HepG2 (cell line): ENCODE measurements around the gene PPFIA4. TPM values are rescaled to one million over a fixed set of nuclear protein-coding genes. Genes with fewer than 3 reads are reported as not detected.

Experiments used
- ATAC-seq: fragments of 200-7000 bp; cut with Tn5 transposase; 3 replicates; pipeline ENCODE4 v1.9.1; 2020; ENCODE audit warnings: mild to moderate bottlenecking, moderate library complexity
- BruUV-seq: library from RNA; stranded (reverse); fragments of 400-500 nt; replicated peaks from 2 replicates; lab custom pipeline; 2021; lab: Mats Ljungman, UMichigan
- CTCF ChIA-PET: fragments of 300-600 bp; formaldehyde crosslinking; extraction: SDS; loops from one replicate; lab custom pipeline; 2021; ENCODE audit warnings: low total read pairs, inconsistent platforms, low intra/inter-chr PET ratio; lab: Yijun Ruan, JAX
- POLR2A ChIA-PET: fragments of 350-600 bp; sonication (Branson Sonifier 250); formaldehyde crosslinking; loops from one replicate; lab custom pipeline; 2020; ENCODE audit warnings: antibody characterized with exemption, inconsistent platforms; lab: Yijun Ruan, JAX
- DNase-seq: peaks from one replicate; pipeline ENCODE4 v3.0.0-alpha.2; 2015; ENCODE audit warnings: low spot score
- FAIRE-seq: peaks from 3 replicates; lab custom pipeline; 2011; peaks lifted over from hg19 to GRCh38; lab: Jason Lieb, UNC
- H2AFZ ChIP-seq: one replicate; pipeline ENCODE4 v1.6.1; 2011; ENCODE audit warnings: low read length, inconsistent platforms
- H3K27ac ChIP-seq: fragments of 300-600 bp; 3 replicates; pipeline ENCODE4 v1.8.0; 2011; ENCODE audit warnings: mixed run types, mild to moderate bottlenecking, mixed read lengths, low read length, inconsistent platforms; ENCODE audit not compliant: insufficient read depth; ENCODE audit errors: extremely low read length
- H3K27me3 ChIP-seq, 2 experiments: fragments of 200-600 bp in 1 of 2; 2 replicates in 1 of 2; 3 replicates in 1 of 2; pipeline versions ENCODE4 v1.6.0 to v1.8.0; 2011; ENCODE audit warnings: low read length in 2 of 2, mild to moderate bottlenecking in 2 of 2, moderate library complexity in 2 of 2, inconsistent platforms in 1 of 2; ENCODE audit not compliant: insufficient read depth in 2 of 2, control insufficient read depth in 1 of 2
- H3K36me3 ChIP-seq, 2 experiments: fragments of 200-600 bp in 1 of 2; replicated peaks in 1 of 2; 2 replicates in 1 of 2; 3 replicates in 1 of 2; pipeline versions ENCODE4 v1.5.1 to v1.8.0; 2011; ENCODE audit warnings: low read length in 2 of 2, inconsistent platforms in 1 of 2; ENCODE audit not compliant: insufficient read depth in 2 of 2, control insufficient read depth in 1 of 2
- H3K4me1 ChIP-seq: 2 replicates; pipeline ENCODE4 v1.5.1; 2012; ENCODE audit warnings: low read length, inconsistent platforms; ENCODE audit not compliant: insufficient read depth
- H3K4me2 ChIP-seq: 2 replicates; pipeline ENCODE4 v1.6.0; 2011; ENCODE audit warnings: low read depth, low read length, inconsistent platforms
- H3K4me3 ChIP-seq, 3 experiments: fragments of 200-600 bp in 1 of 3; sonication (generic), shearing (Covaris generic) in 1 of 3; replicated peaks in 1 of 3; 2 replicates each; pipeline ENCODE4 v1.5.1; 2011 to 2016; ENCODE audit warnings: low read length in 3 of 3, inconsistent platforms in 2 of 3, low read depth in 2 of 3, mild to moderate bottlenecking in 2 of 3, control low read depth in 1 of 3, mixed read lengths in 1 of 3; ENCODE audit not compliant: insufficient read depth in 1 of 3
- H3K79me2 ChIP-seq: one replicate; pipeline ENCODE4 v1.6.1; 2011; ENCODE audit warnings: low read length, inconsistent platforms; ENCODE audit not compliant: insufficient read depth
- H3K9ac ChIP-seq: 2 replicates; pipeline ENCODE4 v1.6.0; 2011; ENCODE audit warnings: mild to moderate bottlenecking, low read depth, low read length, inconsistent platforms; ENCODE audit not compliant: insufficient read depth
- H3K9me3 ChIP-seq: 2 replicates; pipeline ENCODE4 v1.5.1; 2012; ENCODE audit warnings: mild to moderate bottlenecking, low read length
- H4K20me1 ChIP-seq: 2 replicates; pipeline ENCODE4 v1.6.0; 2011; ENCODE audit warnings: inconsistent platforms, mild to moderate bottlenecking, low read length, moderate library complexity; ENCODE audit not compliant: insufficient read depth
- ATF6 ChIP-seq: sonication (generic); formaldehyde crosslinking; conservative IDR thresholded peaks from 2 replicates; pipeline ENCODE4 v1.4.0; 2020; ENCODE audit warnings: missing genetic modification reagents
- ATF7 ChIP-seq, 2 experiments: fragments of 450-650 bp in 1 of 2; sonication (generic) in 1 of 2; formaldehyde crosslinking in 1 of 2; IDR thresholded peaks; 2 replicates each; pipeline versions ENCODE4 v1.4.0 to v1.6.1; 2016 to 2020; ENCODE audit warnings: antibody characterized with exemption in 1 of 2, mild to moderate bottlenecking in 1 of 2, missing genetic modification reagents in 1 of 2
- FOXO4 ChIP-seq: sonication (generic); formaldehyde crosslinking; conservative IDR thresholded peaks from 2 replicates; pipeline ENCODE4 v1.8.1; 2023; ENCODE audit warnings: missing genetic modification reagents
- KDM2A ChIP-seq: sonication (generic); formaldehyde crosslinking; IDR thresholded peaks from 2 replicates; pipeline ENCODE4 v1.4.0; 2020; ENCODE audit warnings: low read depth, missing genetic modification reagents, borderline replicate concordance
- KDM4B ChIP-seq: sonication (generic); formaldehyde crosslinking; IDR thresholded peaks from 2 replicates; pipeline ENCODE4 v1.4.0; 2020; ENCODE audit warnings: missing genetic modification reagents
- KLF6 ChIP-seq: IDR thresholded peaks from 2 replicates; pipeline ENCODE4 v1.8.0; 2016; ENCODE audit warnings: missing biosample characterization, missing genetic modification reagents
- MAZ ChIP-seq, 2 experiments: sonication (generic) in 1 of 2; formaldehyde crosslinking in 1 of 2; IDR thresholded peaks; 2 replicates each; pipeline versions ENCODE4 v1.5.0 to v1.6.1; 2012 to 2020; ENCODE audit warnings: low read depth in 2 of 2, mild to moderate bottlenecking in 2 of 2, borderline replicate concordance in 1 of 2, improper control_type of control experiment in 1 of 2, low read length in 1 of 2, missing genetic modification reagents in 1 of 2, moderate library complexity in 1 of 2
- NFYB ChIP-seq: sonication (generic); formaldehyde crosslinking; IDR thresholded peaks from 2 replicates; pipeline ENCODE4 v1.4.0; 2020; ENCODE audit warnings: missing genetic modification reagents
- RBM22 ChIP-seq: fragments of 200-400 bp; formaldehyde crosslinking; optimal IDR thresholded peaks from 2 replicates; pipeline ENCODE3; 2017; ENCODE audit warnings: mild to moderate bottlenecking, low read length, moderate library complexity
- RERE ChIP-seq: IDR thresholded peaks from 2 replicates; pipeline ENCODE4 v1.6.1; 2016; ENCODE audit warnings: low read depth, missing genetic modification reagents, missing compliant biosample characterization
- U2AF1 ChIP-seq: fragments of 200-400 bp; formaldehyde crosslinking; optimal IDR thresholded peaks from 2 replicates; pipeline ENCODE3; 2017; ENCODE audit warnings: mild to moderate bottlenecking, low read depth, low read length
- ZNF597 ChIP-seq: sonication (generic); formaldehyde crosslinking; IDR thresholded peaks from 2 replicates; pipeline ENCODE4 v1.5.0; 2020; ENCODE audit warnings: missing genetic modification reagents
- WGBS: methylation state at CpG from one replicate; pipeline ENCODE4 v1.1.6; 2017; ENCODE audit warnings: low lambda C conversion rate; 5-methylcytosine and 5-hydroxymethylcytosine counted together
- in situ Hi-C: cut with HindIII; loops from 2 replicates; pipeline ENCODE4 v1.10.0; 2017; ENCODE audit warnings: low pct_unique_long_range_greater_than_20kb; ENCODE audit not compliant: extremely low pct_ligation_motif_present
- intact Hi-C: fragments of 100-400 bp; cut with micrococcal nuclease; formaldehyde crosslinking; loops from one replicate; pipeline ENCODE4 v1.10.0; 2022; ENCODE audit not compliant: unreplicated experiment
- polyA plus RNA-seq, 8 experiments: library from polyadenylated mRNA; depleted of rRNA in 3 of 8; stranded (reverse) in 7 of 8; unstranded in 1 of 8; fragments of >200 nt; fragmentation: Illumina TruSeq in 4 of 8; extraction: Trizol in 4 of 8; gene quantifications; 2 replicates each; pipeline versions ENCODE4 v1.2.1 to v1.2.3, GENCODE V29; 2011 to 2016; ENCODE audit warnings: low read depth in 4 of 8, missing spikeins in 1 of 8, mixed read lengths in 1 of 8; ENCODE audit not compliant: insufficient read depth in 1 of 8
- total RNA-seq, 5 experiments: library from RNA; depleted of rRNA; stranded (reverse); fragments of >200 nt; fragmentation: Illumina TruSeq; extraction: Trizol; gene quantifications; 2 replicates each; pipeline ENCODE4 v1.2.3, GENCODE V29; 2016; ENCODE audit warnings: low read depth in 1 of 5

PPFIA4 gene
- total and polyA plus RNA-seq, 2 of the 13 experiments (the other 11 are each of a cell fraction or from before 2014, with no cell fraction given) = 6.4 TPM; not detected in 1

GRCh38 chr1:203065191-203065590, 38.9 kb downstream of the PPFIA4 start:
- Histone ChIP-seq H3K4me1 (peaks cover 10% of the 10 kb centered on the region), H3K36me3 (no peaks in the 10 kb centered on the region), H4K20me1 (no peaks in the 10 kb centered on the region), H3K9ac (no peak overlapping the region), H3K4me2 (no peak overlapping the region), H3K4me3 (no peak overlapping the region), H3K27me3 (peaks cover 0 to 6% of the 10 kb centered on the region in 2 experiments; a peak in 3 of 5 replicates), H3K27ac (no peak overlapping the region), H3K79me2 (no peaks in the 10 kb centered on the region), H3K9me3 (no peaks in the 10 kb centered on the region), H2AFZ (no peak overlapping the region)
- ATAC-seq (no peak), DNase-seq (no peak), FAIRE-seq (no peak)
- CTCF ChIA-PET = no interaction called here
- intact Hi-C loops (no loop called here), in situ Hi-C loops (no loop called here)
- no CpG with 5 or more reads among the region's 7 CpGs for WGBS
- POLR2A ChIA-PET = no interaction called here
- no TSS peak for BruUV-seq
- no peak for TF ChIP-seq RBM22
- no peak for TF ChIP-seq ATF7 (IDR thresholded peaks at IDR 0.05)
- TF ChIP-seq ATF7 (CRISPR knock-in tag; IDR thresholded peaks at IDR 0.05) = no peak
- no peak for TF ChIP-seq RERE (CRISPR knock-in tag)
- TF ChIP-seq KLF6 (CRISPR knock-in tag) = no peak
- no peak for TF ChIP-seq FOXO4
- no peak for TF ChIP-seq MAZ (IDR thresholded peaks at IDR 0.05; ENCODE audit: borderline replicate concordance, low read depth, low read length)
- no peak for TF ChIP-seq MAZ (CRISPR knock-in tag; IDR thresholded peaks at IDR 0.05; ENCODE audit: low read depth)
- no peak for TF ChIP-seq KDM2A (CRISPR knock-in tag)
- no peak for TF ChIP-seq U2AF1
- TF ChIP-seq ZNF597 (CRISPR knock-in tag) = no peak
- no peak for TF ChIP-seq NFYB (CRISPR knock-in tag)
- no peak for TF ChIP-seq ATF6 (CRISPR knock-in tag)
- TF ChIP-seq KDM4B = no peak
